Retinal pigment epithelial cell (primary cell): ENCODE measurements around the gene MRPL46.

ENCODE experiments used
- DNase-seq: peaks from one replicate; pipeline ENCODE4 v3.0.0-alpha.2; 2010; ENCODE audit warnings: low read depth
- H3K4me3 ChIP-seq: 2 replicates; pipeline ENCODE4 v1.5.1; 2011; ENCODE audit warnings: mild to moderate bottlenecking, low read length, control low read depth, moderate library complexity
- CTCF ChIP-seq: conservative IDR thresholded peaks from 2 replicates; pipeline ENCODE4 v1.5.1; 2011; ENCODE audit warnings: low read depth, low read length, control low read depth, inconsistent platforms

Gene MRPL46

GRCh38 chr15:88431441-88431840 lies 35.7 kb downstream of the MRPL46 start:
- TF ChIP-seq CTCF: no peak
- no peak for DNase-seq
- no peak overlapping the region for H3K4me3 ChIP-seq

- no peak overlapping the region for H3K4me3 ChIP-seq
- TF ChIP-seq CTCF: no peak
- no peak for DNase-seq
Measured at GRCh38 chr15:88430051-88430450, 37.1 kb downstream of the MRPL46 start.

- no peak for DNase-seq
- H3K4me3 ChIP-seq: no peak overlapping the region
- TF ChIP-seq CTCF: no peak
Measured at GRCh38 chr15:88428805-88429605, 38.2 kb downstream of the MRPL46 start.

GRCh38 chr15:88428053-88428452 lies 39.1 kb downstream of the MRPL46 start:
- no peak for DNase-seq
- no peak for TF ChIP-seq CTCF
- no peak overlapping the region for H3K4me3 ChIP-seq

GRCh38 chr15:88426304-88426703 lies 40.9 kb downstream of the MRPL46 start:
- no peak for DNase-seq
- no peak overlapping the region for H3K4me3 ChIP-seq
- no peak for TF ChIP-seq CTCF

- H3K4me3 ChIP-seq: no peak overlapping the region
- no peak for TF ChIP-seq CTCF
- DNase-seq: no peak
Measured at GRCh38 chr15:88423331-88423730, 43.9 kb downstream of the MRPL46 start.

- no peak for DNase-seq
- H3K4me3 ChIP-seq: no peak overlapping the region
- TF ChIP-seq CTCF: no peak
Measured at GRCh38 chr15:88419830-88420229, 47.4 kb downstream of the MRPL46 start.
